SH-SY5Y (cell line): ENCODE measurements around the gene AGBL1.

ENCODE experiments used
- GATA2 ChIP-seq: IDR thresholded peaks from 2 replicates; pipeline ENCODE4 v1.6.1; 2011; ENCODE audit warnings: mild to moderate bottlenecking, low read depth, low read length
- GATA3 ChIP-seq: IDR thresholded peaks from 2 replicates; pipeline ENCODE4 v1.6.1; 2011; ENCODE audit warnings: low read depth, mild to moderate bottlenecking, low read length, moderate library complexity

DNA sequence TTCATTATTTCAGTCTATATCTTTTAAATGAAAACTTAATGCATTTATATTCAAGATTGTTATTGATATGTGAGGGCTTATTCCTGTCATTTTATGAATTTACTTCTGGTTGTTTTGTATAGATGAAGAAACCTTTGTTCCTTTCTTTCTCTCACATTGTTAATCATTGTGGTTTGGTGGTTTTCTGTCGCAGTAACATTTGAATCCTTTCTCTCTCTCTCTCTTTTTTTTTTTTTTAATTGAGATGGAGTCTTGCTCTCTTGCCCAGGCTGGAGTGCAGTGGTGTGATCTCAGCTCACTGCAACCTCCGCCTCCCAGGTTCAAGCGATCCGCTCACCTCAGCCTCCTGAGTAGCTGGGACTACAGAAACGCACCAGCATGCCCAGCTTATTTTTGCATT lies 22.1 kb downstream of the AGBL1 start:
- TF ChIP-seq GATA2 (no peak), GATA3 (no peak)
